ENCODE data around the gene FAM8A1. TPM values are rescaled to one million over a fixed set of nuclear protein-coding genes. Genes with fewer than 3 reads are reported as not detected.

FAM8A1 gene
- total and polyA plus RNA-seq, 2 of the 13 experiments (the other 11 are each of a cell fraction or from before 2014, with no cell fraction given), result 30.5 to 34.3 TPM

DNA sequence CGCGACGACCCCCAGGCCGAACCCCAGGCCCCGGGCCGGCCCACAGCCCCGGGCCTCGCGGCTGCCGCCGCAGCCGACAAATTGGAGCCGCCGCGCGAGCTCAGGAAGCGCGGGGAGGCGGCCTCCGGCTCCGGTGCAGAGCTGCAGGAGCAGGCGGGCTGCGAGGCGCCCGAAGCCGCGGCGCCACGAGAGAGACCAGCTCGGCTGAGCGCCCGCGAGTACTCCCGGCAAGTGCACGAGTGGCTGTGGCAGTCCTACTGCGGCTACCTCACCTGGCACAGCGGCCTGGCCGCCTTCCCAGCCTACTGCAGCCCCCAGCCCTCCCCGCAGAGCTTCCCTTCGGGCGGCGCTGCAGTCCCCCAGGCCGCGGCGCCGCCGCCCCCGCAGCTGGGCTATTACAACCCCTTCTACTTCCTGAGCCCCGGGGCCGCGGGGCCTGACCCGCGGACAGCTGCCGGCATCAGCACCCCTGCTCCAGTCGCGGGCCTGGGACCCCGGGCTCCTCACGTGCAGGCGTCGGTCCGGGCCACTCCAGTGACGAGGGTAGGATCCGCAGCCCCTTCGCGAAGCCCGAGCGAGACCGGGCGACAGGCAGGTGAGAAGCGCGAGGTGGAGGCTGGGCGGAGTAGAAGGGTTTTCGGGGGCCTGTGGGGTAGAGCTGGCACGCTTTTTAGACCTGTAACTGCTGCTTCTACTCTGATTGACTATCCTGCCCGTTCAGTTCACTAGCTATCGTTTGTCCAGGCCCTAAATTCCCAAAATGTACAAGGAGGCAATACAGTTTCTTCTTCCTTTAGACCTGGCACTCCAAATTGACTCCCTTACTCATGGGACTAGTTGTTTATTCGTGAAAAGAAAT is 654 bp downstream of the FAM8A1 start (continued):
- TF ChIP-seq HNRNPLL (IDR thresholded peaks at IDR 0.05; ENCODE audit: low read depth, low read length, poor library complexity, severe bottlenecking) (no peak), FOXP1 (IDR thresholded peaks at IDR 0.05) (no peak), FOXP1 (CRISPR knock-in tag; IDR thresholded peaks at IDR 0.05) (no peak), MEIS1 (CRISPR knock-in tag; IDR thresholded peaks at IDR 0.05; ENCODE audit: borderline replicate concordance) (peak; percentile 87; the same call in 1 of the 2 replicates), GABPA (IDR thresholded peaks at IDR 0.05; ENCODE audit: low read depth, low read length) (no peak), GABPA (CRISPR knock-in tag; IDR thresholded peaks at IDR 0.05; ENCODE audit: low read depth) (0 out of 2 replicates have a peak, but pooled peaks have one; percentile 9), RBM39 (IDR thresholded peaks at IDR 0.05; ENCODE audit: low read depth, low read length, poor library complexity, severe bottlenecking) (peak; percentile 28), ATRX (CRISPR knock-in tag; IDR thresholded peaks at IDR 0.05; ENCODE audit: borderline replicate concordance) (no peak), KAT7 (CRISPR knock-in tag; IDR thresholded peaks at IDR 0.05; ENCODE audit: borderline replicate concordance) (peak; percentile 58), AGO2 (optimal IDR thresholded peaks at IDR 0.05; ENCODE audit: low read depth, low read length) (peak; percentile 92), ZNF253 (CRISPR knock-in tag; IDR thresholded peaks at IDR 0.05; ENCODE audit: borderline replicate concordance) (peak; percentile 81; the same call in 1 of the 2 replicates), SMYD3 (CRISPR knock-in tag; IDR thresholded peaks at IDR 0.05) (0 out of 2 replicates have a peak, but pooled peaks have one; percentile 11), ZNF589 (CRISPR knock-in tag; conservative IDR thresholded peaks at IDR 0.05) (peak; percentile 80; the same call in 1 of the 2 replicates)
- TF ChIP-seq, protein P1, sequence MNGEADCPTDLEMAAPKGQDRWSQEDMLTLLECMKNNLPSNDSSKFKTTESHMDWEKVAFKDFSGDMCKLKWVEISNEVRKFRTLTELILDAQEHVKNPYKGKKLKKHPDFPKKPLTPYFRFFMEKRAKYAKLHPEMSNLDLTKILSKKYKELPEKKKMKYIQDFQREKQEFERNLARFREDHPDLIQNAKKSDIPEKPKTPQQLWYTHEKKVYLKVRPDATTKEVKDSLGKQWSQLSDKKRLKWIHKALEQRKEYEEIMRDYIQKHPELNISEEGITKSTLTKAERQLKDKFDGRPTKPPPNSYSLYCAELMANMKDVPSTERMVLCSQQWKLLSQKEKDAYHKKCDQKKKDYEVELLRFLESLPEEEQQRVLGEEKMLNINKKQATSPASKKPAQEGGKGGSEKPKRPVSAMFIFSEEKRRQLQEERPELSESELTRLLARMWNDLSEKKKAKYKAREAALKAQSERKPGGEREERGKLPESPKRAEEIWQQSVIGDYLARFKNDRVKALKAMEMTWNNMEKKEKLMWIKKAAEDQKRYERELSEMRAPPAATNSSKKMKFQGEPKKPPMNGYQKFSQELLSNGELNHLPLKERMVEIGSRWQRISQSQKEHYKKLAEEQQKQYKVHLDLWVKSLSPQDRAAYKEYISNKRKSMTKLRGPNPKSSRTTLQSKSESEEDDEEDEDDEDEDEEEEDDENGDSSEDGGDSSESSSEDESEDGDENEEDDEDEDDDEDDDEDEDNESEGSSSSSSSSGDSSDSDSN (CRISPR knock-in tag; IDR thresholded peaks at IDR 0.05), result peak; percentile 94
